ENCODE results near the gene EMID1. TPM values are rescaled to one million over a fixed set of nuclear protein-coding genes. Genes with fewer than 3 reads are reported as not detected.

The EMID1 gene
- total and polyA plus RNA-seq, 10 donors, result 18.5 to 90.3 (median 61.2) TPM

DNA sequence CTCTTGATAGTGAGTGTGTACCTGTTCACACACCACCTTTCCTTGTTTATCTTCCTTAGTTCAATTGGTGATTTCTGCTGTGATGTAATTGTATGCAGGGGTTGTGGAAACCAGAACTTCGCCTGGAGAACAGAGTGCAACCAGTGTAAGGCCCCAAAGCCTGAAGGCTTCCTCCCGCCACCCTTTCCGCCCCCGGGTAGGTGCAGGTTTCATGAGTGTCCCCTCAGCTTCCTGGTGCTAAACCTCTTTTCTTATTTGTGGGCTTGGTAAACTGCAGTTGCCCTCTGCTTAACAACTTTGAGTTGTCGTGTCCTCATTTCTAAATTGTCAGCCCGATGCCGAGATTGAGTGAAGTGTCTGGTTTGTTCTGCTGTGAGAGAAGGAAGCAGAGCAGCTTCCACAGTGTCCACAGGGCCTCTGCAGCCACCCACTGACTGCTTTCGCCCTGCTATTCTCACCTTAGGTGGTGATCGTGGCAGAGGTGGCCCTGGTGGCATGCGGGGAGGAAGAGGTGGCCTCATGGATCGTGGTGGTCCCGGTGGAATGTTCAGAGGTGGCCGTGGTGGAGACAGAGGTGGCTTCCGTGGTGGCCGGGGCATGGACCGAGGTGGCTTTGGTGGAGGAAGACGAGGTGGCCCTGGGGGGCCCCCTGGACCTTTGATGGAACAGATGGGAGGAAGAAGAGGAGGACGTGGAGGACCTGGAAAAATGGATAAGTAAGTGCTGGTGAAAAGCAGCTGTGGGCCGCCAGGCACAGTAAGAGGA is 93.6 kb downstream of the EMID1 start:
- Histone ChIP-seq H3K27ac (no peak overlapping the region), H3K36me3 (peaks cover 16 to 78% (median 70%) of the 10 kb centered on the region in 6 donors), H3K9me3 (no peaks in the 10 kb centered on the region), H3K4me3 (no peak overlapping the region), H3K4me1 (peaks cover 0 to 22% (median 14%) of the 10 kb centered on the region in 6 donors), H3K27me3 (replicated peaks in 1 of 7) (no peaks in the 10 kb centered on the region)
- no peak for TF ChIP-seq POLR2A (IDR thresholded peaks at IDR 0.05)
- TF ChIP-seq POLR2AphosphoS5 (IDR thresholded peaks at IDR 0.05), result peak; percentile 6 to 69 (median 43)
- TF ChIP-seq, protein P1, sequence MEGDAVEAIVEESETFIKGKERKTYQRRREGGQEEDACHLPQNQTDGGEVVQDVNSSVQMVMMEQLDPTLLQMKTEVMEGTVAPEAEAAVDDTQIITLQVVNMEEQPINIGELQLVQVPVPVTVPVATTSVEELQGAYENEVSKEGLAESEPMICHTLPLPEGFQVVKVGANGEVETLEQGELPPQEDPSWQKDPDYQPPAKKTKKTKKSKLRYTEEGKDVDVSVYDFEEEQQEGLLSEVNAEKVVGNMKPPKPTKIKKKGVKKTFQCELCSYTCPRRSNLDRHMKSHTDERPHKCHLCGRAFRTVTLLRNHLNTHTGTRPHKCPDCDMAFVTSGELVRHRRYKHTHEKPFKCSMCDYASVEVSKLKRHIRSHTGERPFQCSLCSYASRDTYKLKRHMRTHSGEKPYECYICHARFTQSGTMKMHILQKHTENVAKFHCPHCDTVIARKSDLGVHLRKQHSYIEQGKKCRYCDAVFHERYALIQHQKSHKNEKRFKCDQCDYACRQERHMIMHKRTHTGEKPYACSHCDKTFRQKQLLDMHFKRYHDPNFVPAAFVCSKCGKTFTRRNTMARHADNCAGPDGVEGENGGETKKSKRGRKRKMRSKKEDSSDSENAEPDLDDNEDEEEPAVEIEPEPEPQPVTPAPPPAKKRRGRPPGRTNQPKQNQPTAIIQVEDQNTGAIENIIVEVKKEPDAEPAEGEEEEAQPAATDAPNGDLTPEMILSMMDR (IDR thresholded peaks at IDR 0.05 in 8 of 11, conservative IDR thresholded peaks at IDR 0.05 in 3 of 11), result no peak
- WGBS, 5 donors, result 88 to 94% (median 89%) methylated on average over 19 of the region's 19 CpGs
- no peak for DNase-seq
- intact Hi-C loops (cut with DNase I; ENCODE audit: low total_unique reads), result no loop called here

DNA sequence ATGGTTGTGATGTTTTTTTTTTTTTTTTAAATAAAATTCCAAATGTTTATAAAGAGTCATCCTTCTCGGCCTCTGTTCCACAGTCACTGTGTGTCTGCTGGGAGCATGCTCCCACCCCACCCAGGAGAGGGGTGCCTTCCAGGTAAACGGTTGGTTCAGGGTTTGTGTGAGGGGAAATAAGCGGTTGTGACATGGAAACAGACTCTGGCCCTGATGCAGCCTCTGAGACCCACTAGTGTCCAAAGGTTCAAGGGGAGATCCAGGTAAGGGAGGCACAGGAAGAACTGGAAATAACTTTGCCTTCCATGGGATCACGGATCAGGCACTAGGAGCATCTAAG is 94.7 kb downstream of the EMID1 start:
- Histone ChIP-seq H3K4me1 (peaks cover 0 to 24% (median 14%) of the 10 kb centered on the region in 6 donors), H3K9me3 (no peaks in the 10 kb centered on the region), H3K4me3 (no peak overlapping the region), H3K36me3 (peaks cover 16 to 67% (median 59%) of the 10 kb centered on the region in 6 donors), H3K27me3 (replicated peaks in 1 of 7) (peaks cover 0 to 7% (median 0%) of the 10 kb centered on the region in 7 donors), H3K27ac (peak overlapping the region in 1 of 8 donors; percentile 27)
- WGBS, 5 donors, result 65 to 82% (median 77%) methylated on average over 4 of the region's 4 CpGs
- intact Hi-C loops (cut with DNase I; ENCODE audit: low total_unique reads), result no loop called here
- TF ChIP-seq, protein P1 (IDR thresholded peaks at IDR 0.05 in 8 of 11, conservative IDR thresholded peaks at IDR 0.05 in 3 of 11), result no peak
- TF ChIP-seq POLR2AphosphoS5 (IDR thresholded peaks at IDR 0.05) (no peak), POLR2A (IDR thresholded peaks at IDR 0.05) (no peak)
- no peak for DNase-seq

DNA sequence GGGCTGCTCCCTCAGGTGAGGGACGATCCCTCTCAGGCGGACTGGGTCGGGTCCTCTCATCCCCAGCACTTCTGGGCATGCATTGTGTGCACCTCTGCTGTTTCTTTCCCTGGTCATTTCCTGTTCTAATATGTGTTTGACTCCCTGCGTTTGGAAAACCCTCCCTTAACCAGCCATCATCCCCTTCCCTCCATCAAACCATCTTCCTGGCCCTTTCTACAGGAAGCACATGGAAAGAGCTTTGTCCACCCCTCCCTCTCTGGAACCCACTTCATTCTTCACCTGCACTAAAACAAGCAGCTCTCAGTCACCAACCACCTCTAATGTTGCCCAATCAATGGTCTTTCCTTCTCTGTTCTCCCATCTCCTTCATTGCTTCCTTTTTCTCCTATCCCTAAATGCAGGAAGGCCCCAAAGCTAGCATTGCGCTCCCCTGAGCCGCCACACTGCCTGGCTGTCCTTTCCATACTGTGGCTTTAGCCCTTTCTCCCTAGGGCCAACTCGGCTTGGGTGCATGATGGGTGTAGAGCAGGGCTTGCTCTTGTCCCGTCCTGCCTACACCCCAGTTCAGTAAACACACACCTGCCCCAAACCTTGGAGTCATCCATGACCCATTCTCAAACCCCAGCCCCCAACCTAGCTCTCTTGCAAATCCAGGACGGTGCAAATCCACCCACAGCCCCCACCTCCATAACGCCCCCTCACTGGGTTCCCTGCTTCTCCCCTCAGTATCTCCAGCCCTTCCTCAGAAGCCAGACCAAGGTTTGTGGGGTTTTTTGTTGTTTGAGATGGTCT is 95.3 kb downstream of the EMID1 start:
- intact Hi-C loops (cut with DNase I; ENCODE audit: low total_unique reads), result no loop called here
- peaks cover 0 to 12% (median 2%) of the 10 kb centered on the region in 7 donors for H3K27me3 ChIP-seq (replicated peaks in 1 of 7)
- H3K27ac ChIP-seq, result peak overlapping the region in 1 of 8 donors; percentile 27
- peak in 1 of 3 donors; percentile 38 for TF ChIP-seq POLR2AphosphoS5 (IDR thresholded peaks at IDR 0.05)
- TF ChIP-seq POLR2A (IDR thresholded peaks at IDR 0.05), result no peak
- H3K36me3 ChIP-seq, result peaks cover 13 to 61% (median 53%) of the 10 kb centered on the region in 6 donors
- peaks cover 2 to 29% (median 18%) of the 10 kb centered on the region in 6 donors for H3K4me1 ChIP-seq
- H3K4me3 ChIP-seq, result no peak overlapping the region
- WGBS, 5 donors, result 75 to 91% (median 77%) methylated on average over 10 of the region's 10 CpGs
- H3K9me3 ChIP-seq, result no peaks in the 10 kb centered on the region
- DNase-seq, result no peak

DNA sequence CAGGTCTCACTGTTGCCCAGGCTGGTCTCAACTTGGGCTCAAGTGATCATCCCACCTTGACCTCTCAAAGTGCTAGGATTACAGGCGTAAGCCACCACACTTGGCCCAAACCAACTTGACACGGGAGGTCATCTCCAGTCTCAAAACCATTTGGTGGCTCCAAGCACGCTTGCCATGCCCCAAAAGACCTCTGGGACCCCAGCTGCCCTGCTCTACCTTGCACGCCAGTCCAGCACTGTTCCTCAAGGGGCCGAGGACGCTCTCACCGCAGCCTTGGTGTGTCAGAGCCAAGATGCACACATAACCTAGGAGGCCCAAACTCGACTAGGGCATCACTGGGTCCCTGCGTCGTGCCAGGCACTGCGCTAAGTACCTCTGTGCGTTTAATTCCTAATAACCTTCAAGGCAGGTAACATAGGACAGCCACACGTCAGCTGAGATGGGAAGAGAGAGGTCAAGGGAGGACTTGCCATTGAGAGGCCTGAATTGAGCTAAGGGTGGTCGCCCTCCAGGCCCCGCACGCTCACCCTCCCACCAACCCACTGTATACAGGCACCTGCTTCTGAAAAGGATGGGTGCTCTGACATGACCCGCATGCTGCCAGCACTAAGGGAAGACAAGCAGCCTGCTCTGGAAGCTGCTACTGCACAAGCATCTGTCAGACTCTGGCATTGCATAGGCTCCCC is 96.2 kb downstream of the EMID1 start:
- no peak overlapping the region for H3K27ac ChIP-seq

More for the DNA sequence above, 96.2 kb downstream of the EMID1 start:
- no peak overlapping the region for H3K4me3 ChIP-seq
- DNase-seq, result no peak
- H3K9me3 ChIP-seq, result no peaks in the 10 kb centered on the region
- peaks cover 13 to 53% (median 45%) of the 10 kb centered on the region in 6 donors for H3K36me3 ChIP-seq
- intact Hi-C loops (cut with DNase I; ENCODE audit: low total_unique reads), result no loop called here
- TF ChIP-seq POLR2A (IDR thresholded peaks at IDR 0.05) (no peak), POLR2AphosphoS5 (IDR thresholded peaks at IDR 0.05) (peak in 2 of 3 donors; percentile 51 to 60)
- TF ChIP-seq, protein P1 (IDR thresholded peaks at IDR 0.05 in 8 of 11, conservative IDR thresholded peaks at IDR 0.05 in 3 of 11), result no peak
- H3K27me3 ChIP-seq (replicated peaks in 1 of 7), result peaks cover 0 to 21% (median 5%) of the 10 kb centered on the region in 7 donors
- peaks cover 3 to 38% (median 25%) of the 10 kb centered on the region in 6 donors for H3K4me1 ChIP-seq
- WGBS, 5 donors, result 86 to 91% (median 90%) methylated on average over 9 to 17 of the region's 17 CpGs

Data from spleen (tissue), 11 donors.